Neural cell (in vitro differentiated cells): ENCODE results near the gene HGF. TPM values are rescaled to one million over a fixed set of nuclear protein-coding genes. Genes with fewer than 3 reads are reported as not detected.

ENCODE experiments used
- H2AFZ ChIP-seq: fragments of 200-600, 300-800 bp; sonication (generic), shearing (Covaris generic); 2 replicates; pipeline ENCODE4 v1.6.0; 2014; ENCODE audit warnings: low read depth, mild to moderate bottlenecking, antibody characterized with exemption, low read length, moderate library complexity
- H3F3A ChIP-seq: fragments of 200-600 bp; shearing (Covaris generic); 2 replicates; pipeline ENCODE4 v1.6.1; 2016; ENCODE audit warnings: mild to moderate bottlenecking, moderate library complexity, mixed read lengths, antibody characterized with exemption, low read length; ENCODE audit not compliant: insufficient read depth, poor library complexity, severe bottlenecking
- H3K27ac ChIP-seq: fragments of 200-600, 300-800 bp; sonication (generic), shearing (Covaris generic); 2 replicates; pipeline ENCODE4 v1.5.1; 2014; ENCODE audit warnings: mild to moderate bottlenecking, low read length, moderate library complexity
- H3K27me3 ChIP-seq: fragments of 300-800, 200-600 bp; sonication (generic), shearing (Covaris generic); 2 replicates; pipeline ENCODE4 v1.6.0; 2014; ENCODE audit warnings: mild to moderate bottlenecking, low read depth, low read length, moderate library complexity; ENCODE audit not compliant: insufficient read depth
- H3K36me3 ChIP-seq: fragments of 300-800, 200-600 bp; sonication (generic), shearing (Covaris generic); 2 replicates; pipeline ENCODE4 v1.5.1; 2014; ENCODE audit warnings: mild to moderate bottlenecking, antibody characterized with exemption, low read length, moderate library complexity; ENCODE audit not compliant: insufficient read depth
- H3K4me2 ChIP-seq: fragments of 300-800, 200-600 bp; sonication (generic), shearing (Covaris generic); 2 replicates; pipeline ENCODE4 v1.6.0; 2014; ENCODE audit warnings: mild to moderate bottlenecking, low read length
- H3K4me3 ChIP-seq: fragments of 300-800, 200-600 bp; sonication (generic), shearing (Covaris generic); 2 replicates; pipeline ENCODE4 v1.5.1; 2014; ENCODE audit warnings: mild to moderate bottlenecking, low read length, moderate library complexity
- H3K79me2 ChIP-seq: fragments of 200-600 bp; shearing (Covaris generic); replicated peaks from 2 replicates; pipeline ENCODE4 v1.6.0; 2014; ENCODE audit warnings: mild to moderate bottlenecking, low read length, moderate library complexity; ENCODE audit not compliant: insufficient read depth
- H3K9ac ChIP-seq: fragments of 300-800, 200-600 bp; sonication (generic), shearing (Covaris generic); 2 replicates; pipeline ENCODE4 v1.6.1; 2016; ENCODE audit warnings: mild to moderate bottlenecking, low read length, mixed read lengths
- H3K9me2 ChIP-seq: fragments of 200-600 bp; shearing (Covaris generic); 2 replicates; pipeline ENCODE4 v1.6.1; 2016; ENCODE audit warnings: mild to moderate bottlenecking, low read length, mixed read lengths; ENCODE audit not compliant: insufficient read depth
- H3K9me3 ChIP-seq: fragments of 200-600, 300-800 bp; sonication (generic), shearing (Covaris generic); 2 replicates; pipeline ENCODE4 v1.6.1; 2016; ENCODE audit warnings: mild to moderate bottlenecking, mixed run types, low read length, moderate library complexity, mixed read lengths
- H4K20me1 ChIP-seq: fragments of 200-600 bp; shearing (Covaris generic); 2 replicates; pipeline ENCODE4 v1.6.1; 2016; ENCODE audit warnings: mild to moderate bottlenecking, mixed run types; ENCODE audit not compliant: insufficient read depth
- EP300 ChIP-seq: fragments of 450-650 bp; conservative IDR thresholded peaks from 2 replicates; pipeline ENCODE4 v1.6.1; 2014; ENCODE audit warnings: antibody characterized with exemption, mild to moderate bottlenecking, moderate library complexity; ENCODE audit not compliant: poor library complexity, severe bottlenecking
- EZH2 ChIP-seq: fragments of 200-600, 300-800 bp; shearing (Covaris generic), sonication (generic); IDR thresholded peaks from 2 replicates; pipeline ENCODE4 v1.6.1; 2014; ENCODE audit warnings: antibody characterized with exemption, low read length, borderline replicate concordance, mild to moderate bottlenecking; ENCODE audit not compliant: insufficient read depth, poor library complexity, severe bottlenecking
- MXI1 ChIP-seq: fragments of 450-650 bp; conservative IDR thresholded peaks from 2 replicates; pipeline ENCODE4 v1.6.1; 2014; ENCODE audit warnings: antibody characterized with exemption, mild to moderate bottlenecking; ENCODE audit not compliant: poor library complexity, severe bottlenecking
- POLR2AphosphoS5 ChIP-seq: IDR thresholded peaks from 2 replicates; pipeline ENCODE4 v1.6.1; 2012
- RAD21 ChIP-seq: fragments of 450-650 bp; conservative IDR thresholded peaks from 2 replicates; pipeline ENCODE4 v1.6.1; 2014; ENCODE audit warnings: antibody characterized with exemption, mild to moderate bottlenecking, moderate library complexity
- REST ChIP-seq: IDR thresholded peaks from 2 replicates; pipeline ENCODE4 v1.6.1; 2012; ENCODE audit warnings: borderline replicate concordance
- SMC3 ChIP-seq: fragments of 450-650 bp; conservative IDR thresholded peaks from 2 replicates; pipeline ENCODE4 v1.6.1; 2014; ENCODE audit warnings: antibody characterized with exemption, mild to moderate bottlenecking, moderate library complexity; ENCODE audit not compliant: poor library complexity
- TAF1 ChIP-seq: IDR thresholded peaks from 2 replicates; pipeline ENCODE4 v1.6.1; 2012; ENCODE audit warnings: low read depth
- polyA plus RNA-seq: library from polyadenylated mRNA; depleted of rRNA; stranded (reverse); fragments of >200 nt; gene quantifications from 2 replicates; pipeline ENCODE4 v1.2.3, GENCODE V29; 2014
- TF ChIP-seq, protein P1 (sequence below): fragments of 450-650 bp; IDR thresholded peaks from 2 replicates; pipeline ENCODE4 v1.5.1; 2014; ENCODE audit warnings: antibody characterized with exemption, mild to moderate bottlenecking, moderate library complexity; ENCODE audit not compliant: poor library complexity, severe bottlenecking

Gene HGF
- polyA plus RNA-seq, 1 donor from 2014 or later = not detected

DNA sequence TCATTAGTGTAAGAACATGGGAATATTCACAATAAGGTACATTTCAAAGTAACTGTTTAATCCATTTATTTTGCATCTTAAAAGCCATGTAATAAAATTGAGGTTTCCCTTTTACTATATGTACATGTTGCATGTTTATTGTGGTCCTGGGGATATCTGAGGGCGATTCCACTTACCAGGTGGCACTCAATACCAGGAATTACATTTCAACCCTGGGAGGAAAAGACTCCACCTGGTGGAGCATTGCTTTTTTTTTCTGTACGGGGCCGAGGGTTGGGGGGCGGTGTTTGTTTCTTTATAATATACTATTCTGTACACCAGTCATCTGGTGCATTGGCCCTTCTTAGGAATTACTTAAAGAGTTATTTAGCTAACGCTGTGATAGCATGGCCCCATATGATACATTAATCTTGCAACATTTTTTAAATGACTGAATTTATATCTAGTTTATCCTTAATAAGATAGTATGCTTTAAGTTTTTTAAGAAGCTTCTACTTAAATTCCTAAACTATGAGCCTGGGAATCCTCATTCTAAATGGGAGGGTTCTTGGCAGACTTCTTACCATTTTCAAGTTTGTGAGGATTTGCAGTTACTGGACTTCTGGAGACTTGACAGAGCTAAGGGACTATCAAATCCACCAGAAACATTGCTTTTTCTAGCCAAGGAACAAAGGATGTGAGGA is 7.2 kb upstream of the HGF start:
- Histone ChIP-seq H3K79me2 (no peaks in the 10 kb centered on the region), H4K20me1 (no peaks in the 10 kb centered on the region), H3F3A (no peaks in the 10 kb centered on the region), H3K9me2 (no peaks in the 10 kb centered on the region), H2AFZ (no peak overlapping the region), H3K4me3 (no peak overlapping the region), H3K36me3 (no peaks in the 10 kb centered on the region), H3K9ac (no peak overlapping the region), H3K9me3 (no peaks in the 10 kb centered on the region), H3K27ac (no peak overlapping the region), H3K27me3 (no peaks in the 10 kb centered on the region), H3K4me2 (no peak overlapping the region)
- TF ChIP-seq REST (no peak), RAD21 (no peak), SMC3 (no peak), POLR2AphosphoS5 (no peak), EP300 (no peak), TAF1 (no peak), EZH2 (no peak), MXI1 (no peak)
- TF ChIP-seq, protein P1, sequence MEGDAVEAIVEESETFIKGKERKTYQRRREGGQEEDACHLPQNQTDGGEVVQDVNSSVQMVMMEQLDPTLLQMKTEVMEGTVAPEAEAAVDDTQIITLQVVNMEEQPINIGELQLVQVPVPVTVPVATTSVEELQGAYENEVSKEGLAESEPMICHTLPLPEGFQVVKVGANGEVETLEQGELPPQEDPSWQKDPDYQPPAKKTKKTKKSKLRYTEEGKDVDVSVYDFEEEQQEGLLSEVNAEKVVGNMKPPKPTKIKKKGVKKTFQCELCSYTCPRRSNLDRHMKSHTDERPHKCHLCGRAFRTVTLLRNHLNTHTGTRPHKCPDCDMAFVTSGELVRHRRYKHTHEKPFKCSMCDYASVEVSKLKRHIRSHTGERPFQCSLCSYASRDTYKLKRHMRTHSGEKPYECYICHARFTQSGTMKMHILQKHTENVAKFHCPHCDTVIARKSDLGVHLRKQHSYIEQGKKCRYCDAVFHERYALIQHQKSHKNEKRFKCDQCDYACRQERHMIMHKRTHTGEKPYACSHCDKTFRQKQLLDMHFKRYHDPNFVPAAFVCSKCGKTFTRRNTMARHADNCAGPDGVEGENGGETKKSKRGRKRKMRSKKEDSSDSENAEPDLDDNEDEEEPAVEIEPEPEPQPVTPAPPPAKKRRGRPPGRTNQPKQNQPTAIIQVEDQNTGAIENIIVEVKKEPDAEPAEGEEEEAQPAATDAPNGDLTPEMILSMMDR = no peak

- Histone ChIP-seq H3K27me3 (no peaks in the 10 kb centered on the region), H3K9me3 (no peaks in the 10 kb centered on the region), H3F3A (no peaks in the 10 kb centered on the region), H3K36me3 (no peaks in the 10 kb centered on the region), H3K9ac (no peak overlapping the region), H3K4me3 (no peak overlapping the region), H3K79me2 (no peaks in the 10 kb centered on the region), H3K9me2 (no peaks in the 10 kb centered on the region), H4K20me1 (no peaks in the 10 kb centered on the region), H3K27ac (no peak overlapping the region), H2AFZ (no peak overlapping the region), H3K4me2 (no peak overlapping the region)
- TF ChIP-seq EZH2 = no peak
Observed at GRCh38 chr7:81776161-81776560, 6.3 kb upstream of the HGF start.
